Stimulated activated CD8-positive, alpha-beta memory T cell treated with anti-CD3 and anti-CD28 coated beads, Interleukin-4, amount 100 ng/mL, for 24 hours (primary cell): ENCODE results near the gene KREMEN1.
"Not testable (repeated sequence)": the region's sequence is repeated elsewhere in the genome, so short reads cannot be mapped to it uniquely, and the experiment has no call there.

Experiments
- DNase-seq: peaks from one replicate; pipeline ENCODE4 v3.0.0-alpha.2; 2020; ENCODE audit warnings: low read depth

Gene KREMEN1

GRCh38 chr22:29072979-29073617, at the start of gene KREMEN1:
Gene KREMEN1 (plus strand): TSS chr22:29073035. CDS start chr22:29073131, 96 bp downstream.
- no peak for DNase-seq

- DNase-seq: no peak
These were observed 49.6 kb upstream of the KREMEN1 start for GRCh38 chr22:29023172-29023796.

- DNase-seq: no peak
These were observed 46.3 kb upstream of the KREMEN1 start for GRCh38 chr22:29026579-29026978.

- no peak for DNase-seq
These were observed 44.4 kb upstream of the KREMEN1 start for GRCh38 chr22:29028468-29028867.

GRCh38 chr22:29029202-29030000, 43.4 kb upstream of the KREMEN1 start:
- no peak for DNase-seq

GRCh38 chr22:29030016-29030617, 42.7 kb upstream of the KREMEN1 start:
- no peak for DNase-seq

GRCh38 chr22:29030618-29031226, 42.1 kb upstream of the KREMEN1 start:
- no peak for DNase-seq

GRCh38 chr22:29031227-29032011, 41.4 kb upstream of the KREMEN1 start:
- DNase-seq: no peak

GRCh38 chr22:29032014-29032475, 40.8 kb upstream of the KREMEN1 start:
- DNase-seq: no peak

- no peak for DNase-seq
These were observed 40.3 kb upstream of the KREMEN1 start for GRCh38 chr22:29032584-29032983.

- no peak for DNase-seq
These were observed 35.4 kb upstream of the KREMEN1 start for GRCh38 chr22:29037340-29037932.

GRCh38 chr22:29039148-29039547, 33.7 kb upstream of the KREMEN1 start:
- DNase-seq: no peak

- not testable (repeated sequence) for DNase-seq
These were observed 33.2 kb upstream of the KREMEN1 start for GRCh38 chr22:29039684-29040083.

- DNase-seq: peak; percentile 36
These were observed 32.2 kb upstream of the KREMEN1 start for GRCh38 chr22:29040385-29041275.

- no peak for DNase-seq
These were observed 31.4 kb upstream of the KREMEN1 start for GRCh38 chr22:29041408-29041807.

GRCh38 chr22:29043906-29044575, 28.8 kb upstream of the KREMEN1 start:
- DNase-seq: no peak

- no peak for DNase-seq
These were observed 28.1 kb upstream of the KREMEN1 start for GRCh38 chr22:29044657-29045176.

- no peak for DNase-seq
These were observed 23.8 kb upstream of the KREMEN1 start for GRCh38 chr22:29048822-29049654.
